ENCODE data around the gene LARP4B.
A peak's percentile ranks its signal among the peaks of the same experiment; 100 is the strongest.

The LARP4B gene

GRCh38 chr10:931326-932318 is at the start of gene LARP4B:
Gene LARP4B, minus strand, starts transcription at chr10:931705. Its CDS starts 45,984 bp downstream, at chr10:885721.
- peak; percentile 63 for DNase-seq (ENCODE audit: low read depth)

- no peak for DNase-seq (ENCODE audit: low read depth)
Measured at GRCh38 chr10:980468-981093, 49.1 kb upstream of the LARP4B start.

- no peak for DNase-seq (ENCODE audit: low read depth)
Measured at GRCh38 chr10:978826-979421, 47.4 kb upstream of the LARP4B start.

GRCh38 chr10:976316-976715 is 44.8 kb upstream of the LARP4B start:
- DNase-seq (ENCODE audit: low read depth), result no peak

- no peak for DNase-seq (ENCODE audit: low read depth)
Measured at GRCh38 chr10:974785-975074, 43.2 kb upstream of the LARP4B start.

- DNase-seq (ENCODE audit: low read depth), result no peak
Measured at GRCh38 chr10:974038-974784, 42.7 kb upstream of the LARP4B start.

- no peak for DNase-seq (ENCODE audit: low read depth)
Measured at GRCh38 chr10:972763-973162, 41.3 kb upstream of the LARP4B start.

- DNase-seq (ENCODE audit: low read depth), result no peak
Measured at GRCh38 chr10:971613-972012, 40.1 kb upstream of the LARP4B start.

GRCh38 chr10:971150-971542 is 39.6 kb upstream of the LARP4B start:
- DNase-seq (ENCODE audit: low read depth), result no peak

GRCh38 chr10:970311-971149 is 39.0 kb upstream of the LARP4B start:
- DNase-seq (ENCODE audit: low read depth), result no peak

GRCh38 chr10:969473-970150 is 38.1 kb upstream of the LARP4B start:
- DNase-seq (ENCODE audit: low read depth), result no peak

GRCh38 chr10:968546-969199 is 37.2 kb upstream of the LARP4B start:
- no peak for DNase-seq (ENCODE audit: low read depth)

GRCh38 chr10:966466-967235 is 35.1 kb upstream of the LARP4B start:
- DNase-seq (ENCODE audit: low read depth), result no peak

- no peak for DNase-seq (ENCODE audit: low read depth)
Measured at GRCh38 chr10:964988-965417, 33.5 kb upstream of the LARP4B start.

GRCh38 chr10:964321-964987 is 32.9 kb upstream of the LARP4B start:
- no peak for DNase-seq (ENCODE audit: low read depth)

- no peak for DNase-seq (ENCODE audit: low read depth)
Measured at GRCh38 chr10:963655-964054, 32.1 kb upstream of the LARP4B start.

- no peak for DNase-seq (ENCODE audit: low read depth)
Measured at GRCh38 chr10:963186-963585, 31.7 kb upstream of the LARP4B start.

- DNase-seq (ENCODE audit: low read depth), result no peak
Measured at GRCh38 chr10:962342-962741, 30.8 kb upstream of the LARP4B start.

- DNase-seq (ENCODE audit: low read depth), result no peak
Measured at GRCh38 chr10:958856-959255, 27.4 kb upstream of the LARP4B start.
